ENCODE measurements around the gene DUSP15. TPM values are rescaled to one million over a fixed set of nuclear protein-coding genes. Genes with fewer than 3 reads are reported as not detected.

The DUSP15 gene
- total RNA-seq, 1 donor from 2014 or later, result 2.1 TPM

GRCh38 chr20:31842471-31843157 lies 27.7 kb downstream of the DUSP15 start:
- H3K27ac Mint-ChIP-seq (ENCODE audit: unreplicated experiment), result no peak overlapping the region
- H3K27me3 Mint-ChIP-seq (ENCODE audit: unreplicated experiment), result peaks cover 4% of the 10 kb centered on the region
- H3K9me3 Mint-ChIP-seq (ENCODE audit: unreplicated experiment), result no peaks in the 10 kb centered on the region
- no peak overlapping the region for H3K4me3 Mint-ChIP-seq (ENCODE audit: unreplicated experiment)
- TF ChIP-seq CTCF (IDR thresholded peaks at IDR 0.05; ENCODE audit: unreplicated experiment), result no peak
- H3K4me1 Mint-ChIP-seq (ENCODE audit: unreplicated experiment), result peaks cover 21% of the 10 kb centered on the region
- no peak for DNase-seq (ENCODE audit: low spot score)
- H3K36me3 Mint-ChIP-seq (ENCODE audit: low read depth, unreplicated experiment), result no peaks in the 10 kb centered on the region

- no peak for TF ChIP-seq CTCF (IDR thresholded peaks at IDR 0.05; ENCODE audit: unreplicated experiment)
- no peak for DNase-seq (ENCODE audit: low spot score)
- H3K4me1 Mint-ChIP-seq (ENCODE audit: unreplicated experiment), result peaks cover 24% of the 10 kb centered on the region
Observed at GRCh38 chr20:31841928-31842327, 28.4 kb downstream of the DUSP15 start.

GRCh38 chr20:31840906-31841816 lies 29.2 kb downstream of the DUSP15 start:
- TF ChIP-seq CTCF (IDR thresholded peaks at IDR 0.05; ENCODE audit: unreplicated experiment), result no peak
- peaks cover 24% of the 10 kb centered on the region for H3K4me1 Mint-ChIP-seq (ENCODE audit: unreplicated experiment)
- H3K27me3 Mint-ChIP-seq (ENCODE audit: unreplicated experiment), result peaks cover 4% of the 10 kb centered on the region
- DNase-seq (ENCODE audit: low spot score), result no peak
- no peak overlapping the region for H3K4me3 Mint-ChIP-seq (ENCODE audit: unreplicated experiment)
- no peaks in the 10 kb centered on the region for H3K9me3 Mint-ChIP-seq (ENCODE audit: unreplicated experiment)
- no peak overlapping the region for H3K27ac Mint-ChIP-seq (ENCODE audit: unreplicated experiment)
- no peaks in the 10 kb centered on the region for H3K36me3 Mint-ChIP-seq (ENCODE audit: low read depth, unreplicated experiment)

More at GRCh38 chr20:31841928-31842327, 28.4 kb downstream of the DUSP15 start:
- no peaks in the 10 kb centered on the region for H3K36me3 Mint-ChIP-seq (ENCODE audit: low read depth, unreplicated experiment)
- no peaks in the 10 kb centered on the region for H3K9me3 Mint-ChIP-seq (ENCODE audit: unreplicated experiment)
- no peak overlapping the region for H3K4me3 Mint-ChIP-seq (ENCODE audit: unreplicated experiment)
- peaks cover 4% of the 10 kb centered on the region for H3K27me3 Mint-ChIP-seq (ENCODE audit: unreplicated experiment)
- H3K27ac Mint-ChIP-seq (ENCODE audit: unreplicated experiment), result no peak overlapping the region

- H3K9me3 Mint-ChIP-seq (ENCODE audit: unreplicated experiment), result no peaks in the 10 kb centered on the region
- peaks cover 4% of the 10 kb centered on the region for H3K27me3 Mint-ChIP-seq (ENCODE audit: unreplicated experiment)
- peaks cover 24% of the 10 kb centered on the region for H3K4me1 Mint-ChIP-seq (ENCODE audit: unreplicated experiment)
- H3K4me3 Mint-ChIP-seq (ENCODE audit: unreplicated experiment), result no peak overlapping the region
- DNase-seq (ENCODE audit: low spot score), result no peak
- H3K36me3 Mint-ChIP-seq (ENCODE audit: low read depth, unreplicated experiment), result no peaks in the 10 kb centered on the region
- no peak for TF ChIP-seq CTCF (IDR thresholded peaks at IDR 0.05; ENCODE audit: unreplicated experiment)
- no peak overlapping the region for H3K27ac Mint-ChIP-seq (ENCODE audit: unreplicated experiment)
Observed at GRCh38 chr20:31839782-31840487, 30.4 kb downstream of the DUSP15 start.
